ENCODE measurements around the gene CLN3. TPM values are rescaled to one million over a fixed set of nuclear protein-coding genes. Genes with fewer than 3 reads are reported as not detected.

The CLN3 gene
- total and polyA plus RNA-seq, 2 experiments from 2014 or later, result 18.1 to 31.4 TPM

- TF ChIP-seq REST (IDR thresholded peaks at IDR 0.05; ENCODE audit: unreplicated experiment) (no peak), EZH2 (IDR thresholded peaks at IDR 0.05; ENCODE audit: low read depth, unreplicated experiment) (no peak), ZNF114 (CRISPR knock-in tag; IDR thresholded peaks at IDR 0.05) (no peak), CREB1 (CRISPR knock-in tag; IDR thresholded peaks at IDR 0.05; ENCODE audit: low read depth) (no peak), NANOG (IDR thresholded peaks at IDR 0.05; ENCODE audit: borderline replicate concordance) (no peak)
Measured at GRCh38 chr16:28503470-28504259, 11.8 kb upstream of the CLN3 start (continued).

DNA sequence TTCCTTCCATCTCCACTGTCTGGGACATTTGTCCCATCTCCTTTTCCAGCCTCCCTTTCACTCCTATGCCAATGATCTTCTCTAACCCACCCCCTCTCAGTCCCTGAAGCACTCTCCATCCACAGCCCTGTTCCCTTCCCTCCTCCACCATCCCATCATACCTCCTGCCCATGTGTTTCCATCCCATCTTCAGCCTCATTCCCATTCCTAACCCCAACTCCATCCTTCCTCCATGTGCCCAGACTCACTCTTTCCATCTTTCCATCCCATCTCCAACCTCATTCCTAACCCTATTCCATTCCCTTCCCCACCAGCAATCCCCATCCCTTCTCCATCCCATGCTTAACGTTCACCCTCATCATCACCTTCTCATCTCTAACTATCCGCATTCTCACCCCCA, 10.4 kb upstream of the CLN3 start:
- no peak for DNase-seq (ENCODE audit: low spot score)
- no peak for ATAC-seq
- Histone ChIP-seq H3K27me3 (ENCODE audit: insufficient read depth) (no peaks in the 10 kb centered on the region), H3K4me2 (no peak overlapping the region), H3K4me1 (ENCODE audit: insufficient read depth) (no peaks in the 10 kb centered on the region), H4K20me1 (replicated peaks; ENCODE audit: insufficient read depth) (no peaks in the 10 kb centered on the region), H3K36me3 (ENCODE audit: insufficient read depth) (no peaks in the 10 kb centered on the region), H3K79me2 (replicated peaks; ENCODE audit: insufficient read depth) (no peaks in the 10 kb centered on the region), H3K9me2 (ENCODE audit: insufficient read depth) (peaks cover 6% of the 10 kb centered on the region; the same call in 1 of the 2 replicates), H2AFZ (no peak overlapping the region), H3F3A (replicated peaks; ENCODE audit: low read depth) (no peaks in the 10 kb centered on the region), H3K4me3 (no peak overlapping the region), H3K27ac (ENCODE audit: low read depth) (no peak overlapping the region)
- H3K9me3 Mint-ChIP-seq, result no peaks in the 10 kb centered on the region
- H3K36me3 Mint-ChIP-seq (ENCODE audit: low read depth), result no peaks in the 10 kb centered on the region
- H3K4me1 Mint-ChIP-seq, result no peaks in the 10 kb centered on the region
- no peak overlapping the region for H3K27ac Mint-ChIP-seq
- peaks cover 22% of the 10 kb centered on the region for H3K27me3 Mint-ChIP-seq (ENCODE audit: insufficient read depth, low read depth, poor library complexity)
- H3K4me3 Mint-ChIP-seq, result no peak overlapping the region
- TF ChIP-seq EZH2phosphoT487 (IDR thresholded peaks at IDR 0.05; ENCODE audit: unreplicated experiment) (no peak), CREB1 (CRISPR knock-in tag; IDR thresholded peaks at IDR 0.05; ENCODE audit: low read depth) (no peak), JUNB (IDR thresholded peaks at IDR 0.05; ENCODE audit: unreplicated experiment) (no peak), STAT1 (IDR thresholded peaks at IDR 0.05; ENCODE audit: unreplicated experiment) (no peak), ZNF331 (CRISPR knock-in tag; IDR thresholded peaks at IDR 0.05; ENCODE audit: low read depth) (no peak), REST (IDR thresholded peaks at IDR 0.05; ENCODE audit: unreplicated experiment) (no peak), NANOG (IDR thresholded peaks at IDR 0.05; ENCODE audit: borderline replicate concordance) (no peak), ZNF114 (CRISPR knock-in tag; IDR thresholded peaks at IDR 0.05) (no peak), ETS1 (IDR thresholded peaks at IDR 0.05) (no peak)
- TF ChIP-seq, protein P1, sequence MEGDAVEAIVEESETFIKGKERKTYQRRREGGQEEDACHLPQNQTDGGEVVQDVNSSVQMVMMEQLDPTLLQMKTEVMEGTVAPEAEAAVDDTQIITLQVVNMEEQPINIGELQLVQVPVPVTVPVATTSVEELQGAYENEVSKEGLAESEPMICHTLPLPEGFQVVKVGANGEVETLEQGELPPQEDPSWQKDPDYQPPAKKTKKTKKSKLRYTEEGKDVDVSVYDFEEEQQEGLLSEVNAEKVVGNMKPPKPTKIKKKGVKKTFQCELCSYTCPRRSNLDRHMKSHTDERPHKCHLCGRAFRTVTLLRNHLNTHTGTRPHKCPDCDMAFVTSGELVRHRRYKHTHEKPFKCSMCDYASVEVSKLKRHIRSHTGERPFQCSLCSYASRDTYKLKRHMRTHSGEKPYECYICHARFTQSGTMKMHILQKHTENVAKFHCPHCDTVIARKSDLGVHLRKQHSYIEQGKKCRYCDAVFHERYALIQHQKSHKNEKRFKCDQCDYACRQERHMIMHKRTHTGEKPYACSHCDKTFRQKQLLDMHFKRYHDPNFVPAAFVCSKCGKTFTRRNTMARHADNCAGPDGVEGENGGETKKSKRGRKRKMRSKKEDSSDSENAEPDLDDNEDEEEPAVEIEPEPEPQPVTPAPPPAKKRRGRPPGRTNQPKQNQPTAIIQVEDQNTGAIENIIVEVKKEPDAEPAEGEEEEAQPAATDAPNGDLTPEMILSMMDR (conservative IDR thresholded peaks at IDR 0.05; ENCODE audit: low read depth in 2 of 2), result no peak

Data from GM23338 (cell line).